GM19351 (cell line): ENCODE results near the gene CORO2B.

Source experiments
- ATAC-seq: cut with Tn5 transposase; IDR thresholded peaks from one replicate; pipeline ENCODE4 v1.9.1; 2021; ENCODE audit warnings: mild to moderate bottlenecking, moderate library complexity; ENCODE audit not compliant: unreplicated experiment

CORO2B gene

GRCh38 chr15:68625853-68626252, 47.1 kb downstream of the CORO2B start:
- ATAC-seq: no peak

GRCh38 chr15:68626283-68626682, 47.5 kb downstream of the CORO2B start:
- no peak for ATAC-seq

GRCh38 chr15:68626739-68627138, 47.9 kb downstream of the CORO2B start:
- ATAC-seq: no peak

DNA sequence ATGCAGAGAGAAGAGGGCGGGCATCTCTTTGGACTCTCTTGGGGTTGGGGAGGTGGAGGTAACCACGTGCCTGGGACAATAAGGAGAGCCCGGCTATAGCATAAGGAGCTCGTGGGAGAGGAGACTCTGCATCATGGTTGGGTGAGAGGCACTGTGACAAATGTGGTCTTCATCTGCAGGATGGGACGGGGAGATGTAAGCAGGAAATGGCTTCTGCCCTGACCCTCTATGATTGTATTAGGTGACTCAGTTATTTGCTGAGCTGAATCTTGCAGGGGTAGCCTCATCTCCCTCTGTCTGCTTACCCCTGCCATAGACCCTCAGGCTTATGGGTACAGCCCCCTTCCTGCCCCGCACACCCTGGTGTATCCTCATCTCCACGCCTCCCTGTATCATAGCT, 48.7 kb downstream of the CORO2B start:
- no peak for ATAC-seq

DNA sequence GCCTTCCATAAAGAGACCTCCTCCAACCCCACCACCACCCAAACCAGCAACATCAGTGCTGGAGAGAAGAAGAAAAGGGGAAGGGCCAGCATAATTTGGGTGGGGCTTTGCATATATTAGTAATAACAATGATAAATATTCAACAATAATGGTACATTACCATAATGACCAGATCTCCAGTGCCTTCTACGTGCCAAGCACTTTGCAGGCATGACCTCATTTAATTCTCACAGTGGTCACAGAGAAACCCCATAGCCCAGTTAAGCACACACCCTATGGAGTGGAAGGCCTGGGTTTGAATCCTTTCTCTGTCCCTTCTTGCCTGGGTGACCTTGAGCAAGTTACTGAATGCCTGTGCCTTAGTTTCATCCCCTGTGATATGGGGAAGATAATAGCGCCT, 49.2 kb downstream of the CORO2B start:
- ATAC-seq: no peak

DNA sequence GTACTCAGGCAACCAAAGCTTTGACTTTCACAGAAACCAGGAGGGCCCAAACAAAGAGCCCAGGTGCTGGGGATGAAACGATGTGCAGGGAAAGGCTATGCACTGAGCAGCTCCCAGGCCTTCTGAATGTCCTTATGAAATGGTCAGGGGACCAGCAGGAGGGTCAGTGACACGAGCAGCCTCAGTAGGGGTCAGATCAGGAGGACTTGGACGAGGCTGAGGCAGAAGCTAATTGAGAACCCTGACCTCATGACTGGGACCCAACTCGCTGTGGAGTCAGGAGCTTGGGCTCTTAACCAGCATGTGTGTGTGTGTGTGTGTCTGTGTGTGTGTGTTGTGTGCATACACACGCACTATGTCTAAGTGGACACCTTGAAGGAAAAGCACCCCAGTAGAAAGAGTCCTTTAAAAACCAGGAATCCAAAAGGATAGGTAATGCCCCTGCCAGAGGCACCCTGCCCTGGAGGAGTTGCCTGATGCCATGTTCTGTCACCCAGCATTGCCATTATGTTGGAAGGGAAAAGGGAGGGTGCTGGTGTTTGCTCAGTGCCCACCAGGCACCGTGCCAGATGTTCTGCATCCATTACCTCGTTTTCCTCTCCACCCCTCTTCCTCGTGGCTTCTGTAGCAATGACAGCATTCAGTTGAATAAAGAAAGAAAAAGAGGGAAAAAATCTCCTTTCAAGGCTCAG, 50.9 kb downstream of the CORO2B start:
- ATAC-seq: no peak

DNA sequence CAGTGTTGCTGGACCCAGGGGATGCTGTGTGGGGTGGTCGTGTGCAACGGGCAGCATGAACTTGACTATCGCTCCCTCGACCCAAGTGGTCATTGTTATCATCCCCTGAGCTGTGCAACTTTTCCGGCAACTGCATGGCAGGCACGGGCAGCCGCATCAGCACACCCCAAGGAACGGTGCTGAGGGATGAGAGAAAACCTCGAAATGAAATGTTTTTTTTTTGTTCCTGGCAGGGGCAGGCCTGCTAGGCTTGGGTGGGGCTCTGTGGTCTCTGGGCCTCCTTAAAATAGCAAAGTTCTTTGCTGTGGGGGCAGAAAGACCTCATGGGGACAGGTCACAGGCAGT, 51.4 kb downstream of the CORO2B start:
- ATAC-seq: no peak

DNA sequence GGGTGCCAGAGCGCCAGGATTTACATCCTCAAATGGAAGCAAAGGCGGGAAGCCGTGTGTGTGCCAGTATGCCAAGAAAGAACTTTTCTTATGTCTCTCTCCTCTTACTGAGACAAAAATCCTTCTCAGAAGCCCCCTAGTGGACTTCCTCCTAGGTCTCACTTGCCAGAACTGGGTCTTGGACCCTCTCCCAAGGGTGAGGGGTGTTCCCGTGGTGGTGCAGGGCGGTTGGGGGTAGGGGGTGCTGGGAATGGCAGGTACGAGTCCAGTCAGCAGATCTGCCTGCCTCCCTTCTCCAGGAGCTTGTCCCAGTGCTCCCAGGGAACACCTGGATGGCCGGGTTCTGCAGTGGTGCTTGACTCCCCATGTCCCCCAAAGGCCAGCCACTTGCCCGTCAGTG, 52.0 kb downstream of the CORO2B start:
- no peak for ATAC-seq

DNA sequence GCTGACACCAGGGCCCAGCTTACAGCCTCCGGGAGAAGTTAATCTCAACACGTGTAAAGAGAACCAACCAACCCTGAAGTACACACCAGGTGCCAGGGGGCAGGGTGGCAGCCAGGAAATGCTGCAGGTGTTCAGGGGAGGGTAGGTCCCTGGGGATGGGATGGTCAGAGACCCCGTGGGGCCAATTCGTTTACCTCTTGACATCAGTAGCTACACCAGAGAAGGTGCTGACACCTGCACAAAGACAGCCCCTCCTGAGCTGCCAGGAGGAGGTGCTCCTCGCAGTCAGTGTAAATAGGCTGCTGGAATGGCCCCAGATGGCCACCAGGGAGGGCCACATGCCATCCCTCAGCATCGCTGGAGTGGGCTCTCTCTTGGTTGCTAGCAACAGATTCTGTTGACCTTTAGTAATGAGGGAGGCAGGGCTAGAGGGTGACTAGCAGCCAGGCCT, 52.8 kb downstream of the CORO2B start:
- ATAC-seq: no peak

DNA sequence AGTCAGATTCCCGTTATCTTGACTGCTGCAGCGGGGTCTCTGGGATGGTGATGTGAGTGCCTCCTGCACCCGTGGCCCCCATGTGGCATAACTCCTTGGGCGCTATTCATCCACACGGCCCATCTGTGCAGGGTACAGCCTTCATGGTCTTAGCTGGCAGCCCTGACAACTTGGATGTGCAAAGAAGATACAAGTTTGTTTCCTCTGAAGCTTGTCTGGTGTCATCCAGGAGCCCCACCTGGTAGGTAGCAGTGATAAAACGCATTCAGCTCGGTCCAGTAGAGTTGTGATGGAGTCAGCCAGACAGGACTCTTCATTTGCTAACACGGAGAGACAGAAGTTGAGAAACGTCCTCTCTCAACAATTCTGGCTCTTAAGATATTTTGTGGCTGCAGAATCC, 53.3 kb downstream of the CORO2B start:
- ATAC-seq: no peak

GRCh38 chr15:68633231-68634121, 54.7 kb downstream of the CORO2B start:
- ATAC-seq: no peak

DNA sequence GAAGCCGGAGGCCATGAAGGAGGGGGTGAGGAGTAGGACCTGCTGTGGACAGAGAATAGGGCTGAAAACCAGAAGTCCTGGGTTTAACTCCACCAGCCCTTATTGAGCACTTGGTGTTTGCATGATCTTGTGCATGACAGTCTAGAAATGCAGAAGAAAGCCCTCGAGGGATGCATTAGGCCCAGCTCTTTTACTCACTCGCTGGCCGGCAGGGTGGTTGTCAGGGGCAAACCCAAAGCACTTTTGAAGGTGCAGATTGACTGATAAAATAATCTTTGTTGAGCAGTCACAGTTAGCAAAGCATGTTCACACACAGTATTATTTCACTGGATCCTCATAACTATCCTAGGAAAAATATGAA, 55.3 kb downstream of the CORO2B start:
- ATAC-seq: no peak

DNA sequence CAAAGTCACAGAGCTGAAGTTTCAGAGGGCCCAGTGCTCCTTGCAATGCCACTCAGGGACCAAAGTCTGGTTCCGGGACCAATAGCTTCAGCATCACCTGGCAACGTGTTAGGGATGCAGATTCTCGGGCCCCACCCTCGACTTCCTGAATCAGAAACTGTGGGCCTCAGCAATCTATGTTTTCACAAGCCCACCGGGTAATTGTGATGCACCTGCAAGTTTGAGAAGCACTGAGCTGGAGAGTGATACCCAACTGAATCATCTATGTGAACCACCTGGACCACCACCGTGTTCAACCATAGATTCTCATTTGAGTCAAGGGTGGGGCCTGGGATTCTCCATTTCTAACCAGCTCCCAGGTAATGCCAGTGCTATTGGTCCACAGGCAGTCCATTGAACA, 55.7 kb downstream of the CORO2B start:
- ATAC-seq: no peak

DNA sequence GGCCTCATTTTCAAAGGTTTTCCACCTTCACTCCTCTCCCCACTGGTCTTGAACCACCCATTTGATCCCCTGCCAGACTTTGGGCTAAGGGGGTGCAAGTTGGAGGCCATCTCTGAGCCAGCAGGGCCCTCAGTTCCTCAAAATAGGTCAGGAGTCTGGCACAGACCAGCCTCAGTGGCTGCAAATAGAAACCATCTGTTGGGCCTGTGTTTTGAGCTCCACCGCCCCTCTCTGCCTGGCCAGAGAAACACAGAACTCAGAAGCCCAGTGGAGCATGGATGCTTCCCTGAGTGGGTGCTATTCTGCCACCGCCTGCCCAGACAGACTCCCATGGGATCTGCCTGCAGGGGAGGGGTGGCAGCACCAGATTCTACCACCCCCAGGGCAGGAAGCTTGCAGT, 56.3 kb downstream of the CORO2B start:
- no peak for ATAC-seq

DNA sequence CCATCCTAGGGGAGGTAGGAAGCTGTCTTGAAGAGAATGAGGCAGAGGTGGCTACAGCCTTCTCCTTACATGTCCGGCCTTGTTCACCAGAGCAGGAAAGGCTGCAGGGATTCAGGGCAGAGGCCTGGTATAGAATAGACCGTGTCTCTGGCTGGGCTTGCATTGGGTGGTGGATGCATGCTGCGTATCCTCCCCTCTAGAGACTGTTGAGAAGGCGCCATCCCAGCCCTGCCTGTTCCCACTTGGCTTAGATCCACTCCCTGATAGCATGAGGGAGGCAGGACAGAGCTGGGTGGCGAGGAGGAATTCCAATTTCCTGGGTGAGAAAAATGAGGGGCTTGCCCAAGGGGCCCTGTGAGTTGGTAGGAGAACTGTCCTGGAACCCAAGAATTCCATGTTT, 57.5 kb downstream of the CORO2B start:
- no peak for ATAC-seq

DNA sequence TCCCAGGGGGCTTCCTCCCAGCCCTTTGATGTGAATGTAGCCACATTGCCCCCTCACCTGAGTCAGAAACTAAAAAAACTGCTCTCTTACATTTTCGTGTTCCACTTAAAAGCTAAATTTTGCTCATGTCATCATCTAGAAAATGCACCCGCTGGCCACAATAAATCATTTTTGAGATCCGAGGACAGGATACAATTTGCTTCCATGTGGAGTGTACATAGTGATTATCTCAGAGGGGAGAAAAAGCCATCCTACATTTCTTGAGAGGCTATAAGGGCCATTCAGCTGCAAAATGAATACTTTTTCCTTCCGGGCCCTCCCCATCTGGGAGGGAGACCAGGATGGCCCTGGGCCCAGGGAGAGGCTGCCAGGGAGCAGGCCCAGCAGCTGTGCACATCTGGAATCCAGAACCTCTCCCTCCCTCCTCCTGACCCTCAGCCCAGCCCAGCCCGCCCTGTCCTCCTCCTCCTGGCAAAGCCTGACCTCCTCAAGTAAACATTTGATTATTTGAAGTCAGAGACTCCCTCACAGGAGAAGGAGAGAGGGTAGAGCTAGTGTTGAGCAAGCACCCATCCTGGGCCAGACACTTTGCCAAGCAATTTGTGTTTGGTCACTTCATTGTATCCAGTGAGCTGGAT, 59.1 kb downstream of the CORO2B start:
- no peak for ATAC-seq

DNA sequence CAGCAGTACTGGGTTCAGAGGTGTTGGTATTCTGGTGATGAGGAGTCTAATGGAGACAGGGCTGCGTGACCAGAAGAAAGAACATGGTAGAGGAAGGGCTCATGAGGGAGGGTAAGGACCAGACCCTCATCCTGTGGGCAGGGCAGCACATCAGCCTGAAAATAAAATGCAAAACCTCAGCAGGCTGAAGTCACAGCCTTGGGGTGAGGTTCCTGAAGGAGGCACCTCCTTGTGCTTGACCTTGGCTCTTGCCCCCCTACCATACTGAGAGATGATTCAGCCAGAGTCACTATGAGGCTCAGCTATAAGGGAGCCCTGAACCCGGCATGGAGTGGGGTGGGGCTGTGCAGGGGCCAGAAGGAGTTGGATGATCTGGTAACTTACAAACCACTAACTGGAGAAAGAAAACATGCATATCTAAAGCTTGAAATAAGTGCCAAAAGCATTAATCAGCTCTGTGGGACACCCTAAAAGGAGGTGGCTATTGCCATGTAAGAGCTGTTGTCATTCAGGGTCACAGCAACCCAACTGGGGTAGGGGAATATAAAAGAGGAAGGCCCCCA, 60.2 kb downstream of the CORO2B start:
- ATAC-seq: no peak

GRCh38 chr15:68639926-68640600, 61.3 kb downstream of the CORO2B start:
- no peak for ATAC-seq

DNA sequence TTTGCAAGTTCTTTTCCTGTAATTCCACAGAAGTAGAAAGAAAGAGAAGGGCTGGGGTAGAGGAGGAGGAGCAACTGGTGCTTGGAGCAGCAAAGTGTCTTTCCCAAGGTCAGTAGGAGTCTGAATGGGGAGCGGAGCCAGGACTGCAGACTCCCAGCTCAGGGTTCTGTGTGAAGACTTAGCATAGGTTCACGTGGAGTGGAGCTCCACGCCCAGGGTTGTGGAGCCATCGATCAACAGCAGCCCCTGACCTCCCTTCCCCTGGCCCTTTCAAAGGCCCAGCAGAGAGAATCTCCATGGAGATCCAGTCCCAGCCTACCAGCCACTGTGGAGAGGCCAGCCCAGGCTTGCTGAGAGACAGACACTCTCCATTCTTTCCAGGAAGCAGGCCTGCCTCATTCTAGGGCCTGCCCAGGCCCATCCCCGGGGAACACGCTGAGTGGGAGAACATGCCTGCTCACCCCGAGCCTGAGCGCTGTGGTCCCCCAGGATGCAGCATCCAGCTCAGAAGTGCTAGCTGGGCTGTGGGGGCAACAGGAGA, 62.1 kb downstream of the CORO2B start:
- no peak for ATAC-seq

DNA sequence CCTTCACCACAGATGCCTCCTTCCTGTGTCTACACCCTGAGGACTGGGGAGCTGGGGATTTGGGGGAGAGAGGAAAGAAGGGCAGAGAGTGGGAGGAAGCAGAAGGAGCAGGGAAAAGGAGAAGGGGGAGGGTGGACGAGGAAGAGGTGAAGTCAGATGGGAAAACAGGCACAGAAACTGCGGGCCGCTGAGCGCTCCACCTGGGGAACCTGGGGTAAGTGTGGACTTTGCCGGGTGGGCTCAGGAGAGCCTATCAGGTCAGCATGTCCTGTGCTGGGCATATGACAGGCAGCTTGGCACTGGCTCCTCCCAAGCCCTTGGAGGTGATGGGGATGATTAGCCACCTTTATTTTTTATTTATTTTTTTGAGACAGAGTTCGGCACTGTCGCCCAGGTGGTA, 62.6 kb downstream of the CORO2B start:
- no peak for ATAC-seq

DNA sequence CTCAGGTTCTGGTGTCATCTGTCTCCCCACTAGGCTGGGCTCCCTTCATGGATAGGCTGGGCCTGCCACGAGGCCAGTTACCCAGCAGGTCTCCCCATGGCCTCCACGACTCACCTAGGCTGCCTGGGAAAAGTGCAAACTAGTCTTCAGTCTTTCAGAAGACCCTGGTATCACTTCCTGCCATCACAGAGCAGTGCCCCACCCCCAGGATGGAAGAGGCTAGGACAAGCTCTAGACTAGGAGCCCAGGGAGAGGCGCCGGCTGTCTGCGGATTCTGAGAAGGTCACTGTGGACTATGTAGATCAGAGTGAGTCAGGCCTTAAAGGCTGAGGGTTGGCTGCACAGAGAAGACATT, 63.7 kb downstream of the CORO2B start:
- ATAC-seq: no peak
